Skeletal muscle satellite cell (primary cell): Measurements from ENCODE around the gene HSP90AA1.
"Not testable (repeated sequence)": the region's sequence is repeated elsewhere in the genome, so short reads cannot be mapped to it uniquely, and the experiment has no call there.

Experiments used
- H3K27me3 ChIP-seq: 2 replicates; pipeline ENCODE4 v1.7.0; 2013; ENCODE audit warnings: low read length; ENCODE audit not compliant: control insufficient read depth, insufficient read depth
- H3K36me3 ChIP-seq: 2 replicates; pipeline ENCODE4 v1.7.0; 2013; ENCODE audit warnings: mild to moderate bottlenecking, control low read depth, low read length; ENCODE audit not compliant: insufficient read depth
- H3K4me1 ChIP-seq: 2 replicates; pipeline ENCODE4 v1.7.0; 2013; ENCODE audit warnings: low read length; ENCODE audit not compliant: control insufficient read depth, insufficient read depth
- H3K4me2 ChIP-seq: 2 replicates; pipeline ENCODE4 v1.7.0; 2013; ENCODE audit warnings: mild to moderate bottlenecking, low read length
- H3K4me3 ChIP-seq: 2 replicates; pipeline ENCODE4 v1.7.0; 2013; ENCODE audit warnings: low read length
- H3K9ac ChIP-seq: 2 replicates; pipeline ENCODE4 v1.7.0; 2013; ENCODE audit warnings: mild to moderate bottlenecking, low read depth, low read length, moderate library complexity
- H3K9me3 ChIP-seq: replicated peaks from 2 replicates; pipeline ENCODE4 v1.7.0; 2013; ENCODE audit warnings: mild to moderate bottlenecking, control low read depth, low read length

Gene HSP90AA1

GRCh38 chr14:102116361-102117180 lies 29.7 kb upstream of the HSP90AA1 start:
- H3K9me3 ChIP-seq, result peaks cover 4% of the 10 kb centered on the region
- H3K27me3 ChIP-seq, result no peaks in the 10 kb centered on the region
- H3K36me3 ChIP-seq, result no peaks in the 10 kb centered on the region
- H3K9ac ChIP-seq, result no peak overlapping the region
- no peak overlapping the region for H3K4me2 ChIP-seq
- H3K4me3 ChIP-seq, result no peak overlapping the region
- no peaks in the 10 kb centered on the region for H3K4me1 ChIP-seq

GRCh38 chr14:102111101-102111500 lies 24.3 kb upstream of the HSP90AA1 start:
- Histone ChIP-seq H3K4me3 (no peak overlapping the region), H3K4me1 (no peaks in the 10 kb centered on the region), H3K4me2 (no peak overlapping the region), H3K9me3 (no peaks in the 10 kb centered on the region), H3K9ac (no peak overlapping the region), H3K27me3 (no peaks in the 10 kb centered on the region), H3K36me3 (no peaks in the 10 kb centered on the region)

GRCh38 chr14:102109332-102109731 lies 22.5 kb upstream of the HSP90AA1 start:
- H3K4me1 ChIP-seq, H3K27me3 ChIP-seq, H3K4me2 ChIP-seq, H3K9ac ChIP-seq, H3K4me3 ChIP-seq, H3K9me3 ChIP-seq, H3K36me3 ChIP-seq: not testable (repeated sequence)

GRCh38 chr14:102105369-102105768 lies 18.5 kb upstream of the HSP90AA1 start:
- Histone ChIP-seq H3K4me3 (no peak overlapping the region), H3K4me2 (no peak overlapping the region), H3K27me3 (no peaks in the 10 kb centered on the region), H3K36me3 (no peaks in the 10 kb centered on the region), H3K9ac (no peak overlapping the region), H3K4me1 (no peaks in the 10 kb centered on the region), H3K9me3 (no peaks in the 10 kb centered on the region)

GRCh38 chr14:102103062-102103695 lies 16.3 kb upstream of the HSP90AA1 start:
- H3K4me2 ChIP-seq, result no peak overlapping the region
- H3K36me3 ChIP-seq, result no peaks in the 10 kb centered on the region
- H3K4me3 ChIP-seq, result no peak overlapping the region
- no peaks in the 10 kb centered on the region for H3K9me3 ChIP-seq
- no peaks in the 10 kb centered on the region for H3K27me3 ChIP-seq
- no peaks in the 10 kb centered on the region for H3K4me1 ChIP-seq
- H3K9ac ChIP-seq, result no peak overlapping the region

GRCh38 chr14:102097441-102098135 lies 10.7 kb upstream of the HSP90AA1 start:
- Histone ChIP-seq H3K4me2 (no peak overlapping the region), H3K27me3 (no peaks in the 10 kb centered on the region), H3K9me3 (no peaks in the 10 kb centered on the region), H3K4me1 (peaks cover 14% of the 10 kb centered on the region), H3K4me3 (no peak overlapping the region), H3K36me3 (no peaks in the 10 kb centered on the region), H3K9ac (no peak overlapping the region)

DNA sequence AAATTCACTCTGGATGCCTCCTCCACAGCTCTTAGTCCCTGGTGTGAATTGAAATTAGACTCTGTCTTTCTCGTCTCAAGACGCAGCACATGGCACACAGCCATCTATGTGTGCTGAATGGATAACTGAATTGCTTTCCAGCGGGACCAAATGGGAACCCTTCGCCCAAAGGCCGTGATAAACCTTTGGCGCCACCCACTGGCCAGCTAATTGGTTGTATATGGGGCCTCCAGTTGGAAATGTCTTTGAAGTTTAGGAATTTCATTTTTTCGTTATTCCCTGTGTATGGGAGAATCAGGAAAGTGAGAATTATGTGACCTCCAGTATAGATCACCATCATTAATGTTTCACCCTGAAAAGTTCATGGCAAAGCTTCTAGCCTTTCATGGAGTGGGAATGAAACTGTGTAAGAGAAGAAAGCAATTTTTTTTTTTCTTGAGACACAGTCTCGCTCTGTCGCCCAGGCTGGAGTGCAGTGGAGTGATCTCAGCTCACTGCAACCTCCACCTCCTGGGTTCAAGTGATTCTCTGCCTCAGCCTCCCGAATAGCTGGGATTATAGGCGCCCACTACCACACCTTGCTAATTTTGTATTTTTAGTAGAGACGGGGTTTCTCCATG lies 9.8 kb upstream of the HSP90AA1 start:
- Histone ChIP-seq H3K4me2 (peak overlapping the region; percentile 58), H3K27me3 (no peaks in the 10 kb centered on the region), H3K36me3 (no peaks in the 10 kb centered on the region), H3K4me1 (peaks cover 14% of the 10 kb centered on the region), H3K9ac (no peak overlapping the region), H3K4me3 (no peak overlapping the region), H3K9me3 (no peaks in the 10 kb centered on the region)

DNA sequence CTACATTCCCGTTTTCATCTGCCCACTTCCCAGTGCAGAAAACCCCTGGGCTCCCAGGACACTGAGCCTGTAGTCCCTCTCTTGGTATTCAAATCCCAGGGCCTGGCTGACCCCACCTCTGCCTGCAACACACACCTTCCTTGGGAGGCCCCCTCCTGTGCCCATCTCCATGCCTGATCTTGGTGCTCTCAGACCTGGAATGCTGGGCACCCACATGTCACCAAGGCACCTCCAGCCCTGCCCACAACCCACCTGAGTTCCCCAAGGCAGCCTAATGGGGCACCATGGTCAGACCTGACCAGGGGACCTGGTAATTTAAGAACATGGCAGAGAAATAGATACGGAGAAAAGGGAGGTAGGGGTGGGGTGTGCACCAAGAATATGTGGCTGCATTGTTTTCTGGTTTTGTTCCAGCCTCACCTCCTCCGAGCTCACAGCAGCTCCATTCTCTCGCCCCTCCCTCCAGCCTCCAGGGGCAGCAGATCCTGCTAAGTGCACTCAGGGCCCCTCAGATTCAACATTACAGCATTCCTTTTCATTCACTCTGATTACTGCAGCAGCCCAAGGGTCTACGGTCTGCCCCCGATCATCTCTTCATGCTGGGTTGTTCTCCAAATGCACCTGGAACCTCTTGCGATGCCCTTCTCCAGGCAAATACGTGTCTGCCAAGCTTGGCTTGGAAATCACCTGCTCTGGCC lies 9.2 kb upstream of the HSP90AA1 start:
- Histone ChIP-seq H3K4me1 (peaks cover 14% of the 10 kb centered on the region), H3K4me2 (peak overlapping the region; percentile 58), H3K9ac (peak overlapping the region; percentile 15), H3K36me3 (no peaks in the 10 kb centered on the region), H3K27me3 (no peaks in the 10 kb centered on the region), H3K4me3 (no peak overlapping the region), H3K9me3 (no peaks in the 10 kb centered on the region)

GRCh38 chr14:102095231-102095870 lies 8.5 kb upstream of the HSP90AA1 start:
- H3K4me3 ChIP-seq, result no peak overlapping the region
- no peaks in the 10 kb centered on the region for H3K27me3 ChIP-seq

GRCh38 chr14:102094101-102094500 lies 7.3 kb upstream of the HSP90AA1 start:
- no peak overlapping the region for H3K4me2 ChIP-seq
- peaks cover 14% of the 10 kb centered on the region for H3K4me1 ChIP-seq
- no peak overlapping the region for H3K9ac ChIP-seq
- no peaks in the 10 kb centered on the region for H3K27me3 ChIP-seq
- no peak overlapping the region for H3K4me3 ChIP-seq
- H3K36me3 ChIP-seq, result no peaks in the 10 kb centered on the region
- no peaks in the 10 kb centered on the region for H3K9me3 ChIP-seq

More at GRCh38 chr14:102095231-102095870, 8.5 kb upstream of the HSP90AA1 start:
- Histone ChIP-seq H3K9me3 (no peaks in the 10 kb centered on the region), H3K4me1 (peaks cover 14% of the 10 kb centered on the region), H3K9ac (peak overlapping the region; percentile 15), H3K36me3 (no peaks in the 10 kb centered on the region), H3K4me2 (peak overlapping the region; percentile 31)
